Measurements from ENCODE around the gene FMNL2. TPM values are rescaled to one million over a fixed set of nuclear protein-coding genes. Genes with fewer than 3 reads are reported as not detected.

FMNL2 gene
- total RNA-seq, 1 donor from 2014 or later: 129 TPM

- intact Hi-C loops (cut with DNase I): no loop called here
- no peak for DNase-seq (ENCODE audit: low spot score)
- ATAC-seq: no peak
Measured at GRCh38 chr2:152497481-152498052, 162.6 kb downstream of the FMNL2 start.

GRCh38 chr2:152499331-152499816, 164.4 kb downstream of the FMNL2 start:
- ATAC-seq: no peak
- no peak for DNase-seq (ENCODE audit: low spot score)

GRCh38 chr2:152499896-152500735, 165.1 kb downstream of the FMNL2 start:
- DNase-seq (ENCODE audit: low spot score): no peak
- ATAC-seq: peak; percentile 97
- intact Hi-C loops (cut with DNase I): no loop called here

More at GRCh38 chr2:152499331-152499816, 164.4 kb downstream of the FMNL2 start:
- intact Hi-C loops (cut with DNase I): no loop called here

DNA sequence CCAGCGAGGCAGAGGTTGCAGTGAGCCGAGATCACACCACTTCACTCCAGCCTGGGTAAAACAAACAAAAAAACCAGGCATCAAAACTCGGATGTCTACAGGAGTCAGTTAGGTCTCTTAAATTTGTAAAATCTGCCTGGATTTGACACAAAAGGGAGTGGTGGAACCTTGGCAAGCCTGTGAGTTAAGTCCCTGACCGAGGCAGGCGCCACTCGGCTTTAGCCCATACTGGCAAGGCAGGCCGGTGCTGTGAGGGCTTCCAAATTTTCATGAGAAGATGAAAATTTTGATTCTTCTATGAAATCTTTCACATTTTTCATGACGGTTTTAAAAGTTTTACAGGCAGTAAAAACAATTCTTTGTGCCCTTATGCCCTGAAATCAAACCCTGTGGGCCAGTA, 165.8 kb downstream of the FMNL2 start:
- DNase-seq (ENCODE audit: low spot score): peak; percentile 73
- peak; percentile 76 for ATAC-seq
- intact Hi-C loops (cut with DNase I): no loop called here

- no peak for ATAC-seq
- DNase-seq (ENCODE audit: low spot score): no peak
- intact Hi-C loops (cut with DNase I): no loop called here
Measured at GRCh38 chr2:152501666-152502065, 166.7 kb downstream of the FMNL2 start.

- no peak for DNase-seq (ENCODE audit: low spot score)
- intact Hi-C loops (cut with DNase I): no loop called here
- no peak for ATAC-seq
Measured at GRCh38 chr2:152504618-152505017, 169.6 kb downstream of the FMNL2 start.

DNA sequence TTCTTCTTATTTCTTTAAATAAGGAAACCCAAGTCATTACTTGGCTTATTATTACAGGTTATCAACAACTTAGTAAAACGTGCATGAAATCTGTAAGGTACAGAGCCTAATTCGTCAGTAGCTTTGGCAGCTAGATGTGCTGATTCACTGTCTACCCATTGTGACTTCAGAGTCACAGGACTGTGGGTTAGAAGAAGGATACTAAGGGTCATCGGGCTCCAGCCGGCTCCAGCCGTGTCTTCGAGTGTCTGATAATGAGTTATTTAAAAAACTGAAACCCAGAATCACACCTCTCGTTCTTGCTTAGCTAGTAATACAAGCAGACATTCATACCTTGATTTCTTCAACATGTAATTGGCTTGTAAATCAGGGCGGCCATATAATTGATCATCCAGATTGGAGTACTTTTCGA, 170.5 kb downstream of the FMNL2 start:
- DNase-seq (ENCODE audit: low spot score) (no peak), ATAC-seq (peak; percentile 80)
- intact Hi-C loops (cut with DNase I): no loop called here

- DNase-seq (ENCODE audit: low spot score) (no peak), ATAC-seq (no peak)
- intact Hi-C loops (cut with DNase I): no loop called here
Measured at GRCh38 chr2:152506843-152507242, 171.9 kb downstream of the FMNL2 start.

GRCh38 chr2:152507907-152508306, 172.9 kb downstream of the FMNL2 start:
- intact Hi-C loops (cut with DNase I): no loop called here
- ATAC-seq (no peak), DNase-seq (ENCODE audit: low spot score) (no peak)

- DNase-seq (ENCODE audit: low spot score): no peak
- intact Hi-C loops (cut with DNase I): no loop called here
- peak; percentile 66 for ATAC-seq
Measured at GRCh38 chr2:152508446-152508845, 173.5 kb downstream of the FMNL2 start.

GRCh38 chr2:152509772-152510491, 175.0 kb downstream of the FMNL2 start:
- no peak for DNase-seq (ENCODE audit: low spot score)
- ATAC-seq: no peak
- intact Hi-C loops (cut with DNase I): no loop called here

DNA sequence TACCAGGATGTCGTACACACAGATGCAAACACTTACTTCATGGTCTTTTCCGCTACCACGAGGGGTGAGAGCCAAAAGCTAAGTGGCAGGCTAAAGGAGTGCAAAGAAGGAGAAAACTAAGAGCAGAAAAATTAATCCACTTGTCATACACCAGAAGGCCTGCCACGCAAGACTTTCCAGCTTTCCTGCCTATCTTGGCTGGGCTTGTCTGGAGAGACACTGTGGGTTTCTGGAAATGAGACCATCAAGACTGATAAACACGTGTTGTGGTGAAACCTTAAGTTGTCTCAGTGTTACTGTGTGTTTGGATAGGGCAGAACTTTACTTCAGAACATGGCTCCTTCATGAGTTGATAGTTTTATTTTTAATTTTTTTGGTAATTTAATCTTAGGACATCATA, 175.6 kb downstream of the FMNL2 start:
- no peak for DNase-seq (ENCODE audit: low spot score)
- intact Hi-C loops (cut with DNase I): no loop called here
- no peak for ATAC-seq

GRCh38 chr2:152511981-152512380, 177.0 kb downstream of the FMNL2 start:
- ATAC-seq: no peak
- intact Hi-C loops (cut with DNase I): no loop called here
- DNase-seq (ENCODE audit: low spot score): no peak

- no peak for DNase-seq (ENCODE audit: low spot score)
- no peak for ATAC-seq
- intact Hi-C loops (cut with DNase I): no loop called here
Measured at GRCh38 chr2:152513029-152513428, 178.1 kb downstream of the FMNL2 start.

DNA sequence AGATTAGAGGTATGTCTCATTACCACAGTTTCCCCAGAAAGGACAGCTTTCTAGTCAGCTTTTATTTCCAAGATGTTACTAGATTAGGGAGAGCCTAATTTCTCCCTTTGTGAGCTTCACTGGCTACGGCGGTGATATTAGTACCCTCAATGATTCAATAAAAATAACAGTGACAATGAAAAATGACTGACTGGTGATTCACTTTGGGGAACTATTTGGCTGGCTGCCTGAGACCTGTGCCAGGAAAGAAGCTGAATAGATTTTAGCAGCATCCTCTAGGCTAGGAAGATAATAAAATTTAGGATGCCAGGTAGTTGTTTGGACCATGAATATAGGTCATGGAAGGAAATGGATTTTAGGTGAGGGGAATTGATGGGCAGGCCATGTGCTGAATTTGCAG, 178.7 kb downstream of the FMNL2 start:
- DNase-seq (ENCODE audit: low spot score) (no peak), ATAC-seq (no peak)
- intact Hi-C loops (cut with DNase I): no loop called here

- intact Hi-C loops (cut with DNase I): loop anchor here (5.0 kb wide), 1 partner anchor 44 kb away; no protein-coding TSS in a partner anchor
- DNase-seq (ENCODE audit: low spot score) (no peak), ATAC-seq (no peak)
Measured at GRCh38 chr2:152518034-152518433, 183.1 kb downstream of the FMNL2 start.

- intact Hi-C loops (cut with DNase I): loop anchor here (5.0 kb wide), 1 partner anchor 43 kb away; no protein-coding TSS in a partner anchor
- no peak for ATAC-seq
- no peak for DNase-seq (ENCODE audit: low spot score)
Measured at GRCh38 chr2:152518641-152519580, 183.9 kb downstream of the FMNL2 start.

- DNase-seq (ENCODE audit: low spot score) (no peak), ATAC-seq (no peak)
- intact Hi-C loops (cut with DNase I): loop anchor here (5.0 kb wide), 1 partner anchor 43 kb away; no protein-coding TSS in a partner anchor
Measured at GRCh38 chr2:152519581-152519952, 184.6 kb downstream of the FMNL2 start.

DNA sequence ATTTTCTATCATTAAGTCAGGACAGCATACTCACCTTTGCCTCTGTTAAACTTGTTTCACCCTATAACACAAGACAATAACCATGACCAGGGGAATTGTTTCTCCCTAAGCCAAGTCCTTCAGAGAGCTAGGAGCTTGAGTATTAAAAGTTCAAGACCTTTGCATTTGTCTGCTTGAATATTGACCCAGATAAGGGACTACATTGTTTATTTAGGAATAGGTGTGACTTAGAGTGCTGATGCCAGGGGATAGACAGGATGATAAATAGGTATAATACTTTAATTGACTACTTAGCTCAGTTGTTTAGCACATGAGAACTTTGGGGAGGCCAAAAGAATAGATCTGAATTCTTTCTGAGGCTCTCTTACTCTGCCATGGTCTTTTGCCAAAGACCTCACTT, 185.8 kb downstream of the FMNL2 start:
- intact Hi-C loops (cut with DNase I): no loop called here
- ATAC-seq (no peak), DNase-seq (ENCODE audit: low spot score) (no peak)
